ENCODE results near the gene RTP3. TPM values are rescaled to one million over a fixed set of nuclear protein-coding genes. Genes with fewer than 3 reads are reported as not detected.

Gene RTP3
- polyA plus RNA-seq, 1 of the 3 experiments (the other 2 are of a cell fraction) = not detected

DNA sequence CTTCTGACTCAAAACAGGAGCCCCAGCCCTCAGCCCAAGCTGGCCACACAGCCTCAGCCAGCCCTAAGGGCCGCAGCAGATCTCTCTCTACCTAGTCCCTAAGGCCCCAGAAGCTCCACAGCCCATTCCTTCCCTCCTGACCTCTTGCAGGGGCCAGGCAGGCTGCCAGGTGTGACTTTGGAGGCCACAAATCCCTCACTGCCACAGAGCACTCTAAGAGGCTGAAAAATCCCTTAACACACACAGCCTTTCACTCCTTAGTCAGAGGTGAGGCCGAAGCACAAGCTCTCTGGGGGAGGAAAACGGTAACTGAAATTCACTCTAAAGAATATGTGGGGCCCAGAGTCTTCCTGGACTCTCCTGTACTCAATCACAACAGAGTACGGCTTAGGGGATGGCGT is 45.0 kb downstream of the RTP3 start:
- TF ChIP-seq, protein P1, sequence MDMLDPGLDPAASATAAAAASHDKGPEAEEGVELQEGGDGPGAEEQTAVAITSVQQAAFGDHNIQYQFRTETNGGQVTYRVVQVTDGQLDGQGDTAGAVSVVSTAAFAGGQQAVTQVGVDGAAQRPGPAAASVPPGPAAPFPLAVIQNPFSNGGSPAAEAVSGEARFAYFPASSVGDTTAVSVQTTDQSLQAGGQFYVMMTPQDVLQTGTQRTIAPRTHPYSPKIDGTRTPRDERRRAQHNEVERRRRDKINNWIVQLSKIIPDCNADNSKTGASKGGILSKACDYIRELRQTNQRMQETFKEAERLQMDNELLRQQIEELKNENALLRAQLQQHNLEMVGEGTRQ (IDR thresholded peaks at IDR 0.05; ENCODE audit: borderline replicate concordance, low read depth, low read length) = no peak
- TF ChIP-seq NRF1 (IDR thresholded peaks at IDR 0.05; ENCODE audit: low read depth, low read length) (no peak), TCF12 (IDR thresholded peaks at IDR 0.05) (no peak), RXRA (IDR thresholded peaks at IDR 0.05; ENCODE audit: borderline replicate concordance, low read depth) (no peak), TAF1 (IDR thresholded peaks at IDR 0.05; ENCODE audit: borderline replicate concordance, low read depth, low read length) (no peak)
- peak overlapping the region; percentile 40; the same call in 1 of the 2 replicates for H2AFZ ChIP-seq (ENCODE audit: low read depth)
- no peak overlapping the region for H3K27ac ChIP-seq (ENCODE audit: low read depth in 2 of 2, low read length in 1 of 2)
- H4K20me1 ChIP-seq (ENCODE audit: insufficient read depth) = no peaks in the 10 kb centered on the region
- 82% methylated on average over 4 of the region's 5 CpGs for WGBS (ENCODE audit: low lambda C conversion rate)
- H3F3A ChIP-seq (replicated peaks; ENCODE audit: insufficient read depth) = no peaks in the 10 kb centered on the region
- peaks cover 0 to 3% of the 10 kb centered on the region in 2 experiments; a peak in 1 of 4 replicates for H3K4me1 ChIP-seq (ENCODE audit: control insufficient read depth in 1 of 2, insufficient read depth in 2 of 2, low read depth in 1 of 2, low read length in 1 of 2)
- no peaks in the 10 kb centered on the region for H3K9me3 ChIP-seq
- H3K36me3 ChIP-seq (replicated peaks in 1 of 2; ENCODE audit: control insufficient read depth in 1 of 2, insufficient read depth in 2 of 2, low read length in 1 of 2) = no peaks in the 10 kb centered on the region
- no peaks in the 10 kb centered on the region for H3K9me2 ChIP-seq
- no peak overlapping the region for H3K9ac ChIP-seq
- no peak overlapping the region for H3K4me2 ChIP-seq
- no peaks in the 10 kb centered on the region; the same call in 1 of the 2 replicates for H3K27me3 ChIP-seq (ENCODE audit: insufficient read depth)
- ChIA-PET CTCF (interaction anchor here (0.9 to 6.0 kb wide), 3 partner anchors 11 to 54 kb away, joined by 4 to 50 read pairs (median 7); no protein-coding TSS in a partner anchor), POLR2A (no interaction called here)
- H3K4me3 ChIP-seq (ENCODE audit: low read depth in 2 of 2, low read length in 1 of 2) = no peak overlapping the region
- no peaks in the 10 kb centered on the region for H3K79me2 ChIP-seq (ENCODE audit: insufficient read depth)
- no peak for DNase-seq

DNA sequence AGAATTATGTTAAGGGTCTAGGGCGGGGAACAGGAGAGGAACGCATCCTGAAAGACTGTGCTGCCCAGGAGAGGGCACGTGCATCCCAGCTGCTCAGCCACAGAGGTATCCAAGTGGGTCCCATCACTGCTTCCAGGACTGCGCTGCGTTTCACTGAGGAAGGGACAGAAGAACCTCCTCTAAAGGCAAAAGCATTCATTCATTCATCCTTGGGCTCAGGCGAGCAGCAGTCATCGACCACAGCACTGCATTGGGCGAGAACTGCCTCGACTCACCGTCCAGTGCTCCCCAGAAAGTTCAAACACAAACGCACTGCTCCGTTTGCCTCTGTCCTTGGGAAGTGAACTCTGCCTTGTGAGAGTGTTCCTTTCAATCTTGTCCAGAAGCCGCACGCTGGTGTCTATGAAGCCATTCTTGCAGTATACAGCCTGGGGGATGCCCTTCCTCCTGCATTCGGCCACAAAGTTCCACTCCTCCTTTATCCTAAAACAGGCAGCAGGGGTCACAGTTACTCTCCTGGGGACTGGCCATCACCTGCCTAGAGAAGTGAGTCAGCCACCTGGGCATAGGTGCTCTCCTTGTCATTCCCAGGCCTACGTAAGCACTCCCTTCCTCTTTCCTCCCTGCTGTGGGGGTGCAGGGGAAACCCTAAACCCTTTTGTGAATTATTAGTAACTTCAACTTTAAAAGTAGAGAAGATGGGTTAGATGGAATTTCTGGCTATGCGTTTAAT is 47.2 kb downstream of the RTP3 start:
- no peak overlapping the region for H2AFZ ChIP-seq (ENCODE audit: low read depth)
- no peak for DNase-seq
- ChIA-PET POLR2A (no interaction called here), CTCF (interaction anchor here (1.8 kb wide), 1 partner anchor 13 kb away, joined by 7 read pairs; no protein-coding TSS in a partner anchor)
- H3K9ac ChIP-seq = no peak overlapping the region
- H3K27ac ChIP-seq (ENCODE audit: low read depth in 2 of 2, low read length in 1 of 2) = no peak overlapping the region
- no peak overlapping the region for H3K4me3 ChIP-seq (ENCODE audit: low read depth in 2 of 2, low read length in 1 of 2)
- H3F3A ChIP-seq (replicated peaks; ENCODE audit: insufficient read depth) = no peaks in the 10 kb centered on the region
- WGBS (ENCODE audit: low lambda C conversion rate) = 71% methylated on average over 14 of the region's 17 CpGs
- H3K36me3 ChIP-seq (replicated peaks in 1 of 2; ENCODE audit: control insufficient read depth in 1 of 2, insufficient read depth in 2 of 2, low read length in 1 of 2) = no peaks in the 10 kb centered on the region
- H3K9me3 ChIP-seq = no peaks in the 10 kb centered on the region
- H3K79me2 ChIP-seq (ENCODE audit: insufficient read depth) = no peaks in the 10 kb centered on the region
- no peaks in the 10 kb centered on the region for H4K20me1 ChIP-seq (ENCODE audit: insufficient read depth)
- H3K4me1 ChIP-seq (ENCODE audit: control insufficient read depth in 1 of 2, insufficient read depth in 2 of 2, low read depth in 1 of 2, low read length in 1 of 2) = no peaks in the 10 kb centered on the region; a peak in 1 of 4 replicates
- H3K9me2 ChIP-seq = no peaks in the 10 kb centered on the region
- H3K27me3 ChIP-seq (ENCODE audit: insufficient read depth) = peaks cover 4% of the 10 kb centered on the region; the same call in 1 of the 2 replicates
- H3K4me2 ChIP-seq = no peak overlapping the region
- TF ChIP-seq, protein P1 (IDR thresholded peaks at IDR 0.05; ENCODE audit: borderline replicate concordance, low read depth, low read length) = no peak
- TF ChIP-seq, protein P2, sequence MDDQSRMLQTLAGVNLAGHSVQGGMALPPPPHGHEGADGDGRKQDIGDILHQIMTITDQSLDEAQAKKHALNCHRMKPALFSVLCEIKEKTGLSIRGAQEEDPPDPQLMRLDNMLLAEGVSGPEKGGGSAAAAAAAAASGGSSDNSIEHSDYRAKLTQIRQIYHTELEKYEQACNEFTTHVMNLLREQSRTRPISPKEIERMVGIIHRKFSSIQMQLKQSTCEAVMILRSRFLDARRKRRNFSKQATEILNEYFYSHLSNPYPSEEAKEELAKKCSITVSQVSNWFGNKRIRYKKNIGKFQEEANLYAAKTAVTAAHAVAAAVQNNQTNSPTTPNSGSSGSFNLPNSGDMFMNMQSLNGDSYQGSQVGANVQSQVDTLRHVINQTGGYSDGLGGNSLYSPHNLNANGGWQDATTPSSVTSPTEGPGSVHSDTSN (IDR thresholded peaks at IDR 0.05) = no peak
- TF ChIP-seq RAD21 (IDR thresholded peaks at IDR 0.05; ENCODE audit: low read length) = no peak
- TF ChIP-seq, protein P3, sequence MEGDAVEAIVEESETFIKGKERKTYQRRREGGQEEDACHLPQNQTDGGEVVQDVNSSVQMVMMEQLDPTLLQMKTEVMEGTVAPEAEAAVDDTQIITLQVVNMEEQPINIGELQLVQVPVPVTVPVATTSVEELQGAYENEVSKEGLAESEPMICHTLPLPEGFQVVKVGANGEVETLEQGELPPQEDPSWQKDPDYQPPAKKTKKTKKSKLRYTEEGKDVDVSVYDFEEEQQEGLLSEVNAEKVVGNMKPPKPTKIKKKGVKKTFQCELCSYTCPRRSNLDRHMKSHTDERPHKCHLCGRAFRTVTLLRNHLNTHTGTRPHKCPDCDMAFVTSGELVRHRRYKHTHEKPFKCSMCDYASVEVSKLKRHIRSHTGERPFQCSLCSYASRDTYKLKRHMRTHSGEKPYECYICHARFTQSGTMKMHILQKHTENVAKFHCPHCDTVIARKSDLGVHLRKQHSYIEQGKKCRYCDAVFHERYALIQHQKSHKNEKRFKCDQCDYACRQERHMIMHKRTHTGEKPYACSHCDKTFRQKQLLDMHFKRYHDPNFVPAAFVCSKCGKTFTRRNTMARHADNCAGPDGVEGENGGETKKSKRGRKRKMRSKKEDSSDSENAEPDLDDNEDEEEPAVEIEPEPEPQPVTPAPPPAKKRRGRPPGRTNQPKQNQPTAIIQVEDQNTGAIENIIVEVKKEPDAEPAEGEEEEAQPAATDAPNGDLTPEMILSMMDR (IDR thresholded peaks at IDR 0.05) = no peak
